ENCODE data around the gene SLC17A7. TPM values are rescaled to one million over a fixed set of nuclear protein-coding genes. Genes with fewer than 3 reads are reported as not detected.

The SLC17A7 gene
- total RNA-seq, 4 donors from 2014 or later = 0.38 to 1.4 (median 0.97) TPM

GRCh38 chr19:49456326-49456725 is 15.0 kb upstream of the SLC17A7 start:
- DNase-seq (ENCODE audit: low spot score in 2 of 2) = no peak
- no peak overlapping the region for H3K4me3 ChIP-seq (ENCODE audit: low read depth, poor library complexity, severe bottlenecking)
- intact Hi-C loops (cut with DNase I; ENCODE audit: low total_unique reads) = no loop called here
- whole genome bisulfite sequencing, 2 donors = 67 to 73% methylated on average over 5 of the region's 5 CpGs
- no peak for TF ChIP-seq POLR2A (IDR thresholded peaks at IDR 0.05)
- no peak for TF ChIP-seq CTCF (IDR thresholded peaks at IDR 0.05)

GRCh38 chr19:49455773-49456172 is 14.4 kb upstream of the SLC17A7 start:
- TF ChIP-seq POLR2A (IDR thresholded peaks at IDR 0.05) = no peak
- no peak for TF ChIP-seq CTCF (IDR thresholded peaks at IDR 0.05)
- WGBS, 2 donors = 48 to 60% methylated on average over 5 of the region's 5 CpGs
- intact Hi-C loops (cut with DNase I; ENCODE audit: low total_unique reads) = no loop called here
- DNase-seq (ENCODE audit: low spot score in 2 of 2) = no peak
- no peak overlapping the region for H3K4me3 ChIP-seq (ENCODE audit: low read depth, poor library complexity, severe bottlenecking)

- DNase-seq (ENCODE audit: low spot score in 2 of 2) = no peak
- intact Hi-C loops (cut with DNase I; ENCODE audit: low total_unique reads) = no loop called here
- no peak for TF ChIP-seq POLR2A (IDR thresholded peaks at IDR 0.05)
- no peak for TF ChIP-seq CTCF (IDR thresholded peaks at IDR 0.05)
- WGBS, 2 donors = 42 to 44% methylated on average over 10 of the region's 10 CpGs
- H3K4me3 ChIP-seq (ENCODE audit: low read depth, poor library complexity, severe bottlenecking) = peak overlapping the region; percentile 31
These were observed 12.5 kb upstream of the SLC17A7 start for GRCh38 chr19:49453757-49454240.

GRCh38 chr19:49453013-49453756 is 11.9 kb upstream of the SLC17A7 start, which contains the start of gene ALDH16A1:
TSS of gene ALDH16A1 (plus strand) at chr19:49453225. CDS start at chr19:49453332, 107 bp downstream.
- intact Hi-C loops (cut with DNase I; ENCODE audit: low total_unique reads) = no loop called here
- no peak for TF ChIP-seq CTCF (IDR thresholded peaks at IDR 0.05)
- peak in 1 of 2 donors; percentile 74 for TF ChIP-seq POLR2A (IDR thresholded peaks at IDR 0.05)
- H3K4me3 ChIP-seq (ENCODE audit: low read depth, poor library complexity, severe bottlenecking) = peak within 1 kb of the TSS; percentile 31
- WGBS, 2 donors = 1% methylated on average over 46 to 66 of the region's 66 CpGs
- DNase-seq (ENCODE audit: low spot score in 2 of 2) = peak; percentile 98 to 99

- 1 to 2% methylated on average over 42 of the region's 42 CpGs for WGBS, 2 donors
- peak; percentile 99 for DNase-seq (ENCODE audit: low spot score in 2 of 2)
- TF ChIP-seq POLR2A (IDR thresholded peaks at IDR 0.05) = no peak
- TF ChIP-seq CTCF (IDR thresholded peaks at IDR 0.05) = no peak
- intact Hi-C loops (cut with DNase I; ENCODE audit: low total_unique reads) = no loop called here
- H3K4me3 ChIP-seq (ENCODE audit: low read depth, poor library complexity, severe bottlenecking) = peak within 1 kb of the TSS; percentile 50
These were observed 10.3 kb upstream of the SLC17A7 start, which contains the start of gene PIH1D1 for GRCh38 chr19:49451430-49452181. TSS of gene PIH1D1 (minus strand) at chr19:49451814. CDS start at chr19:49451574, 240 bp downstream.

Data from lower leg skin (tissue), 4 donors.